ENCODE data around the gene PNPLA1. TPM values are rescaled to one million over a fixed set of nuclear protein-coding genes. Genes with fewer than 3 reads are reported as not detected.

Gene PNPLA1
- total RNA-seq, 1 experiment from 2014 or later = not detected

GRCh38 chr6:36328600-36328999 lies 58.7 kb downstream of the PNPLA1 start:
- ChIA-PET CTCF (interaction anchor here (0.8 kb wide), 1 partner anchor 12 kb away, joined by 4 read pairs; no protein-coding TSS in a partner anchor), POLR2A (no interaction called here)
- Histone ChIP-seq H3K36me3 (ENCODE audit: control insufficient read depth, insufficient read depth, low read length) (no peaks in the 10 kb centered on the region), H3K27me3 (ENCODE audit: control insufficient read depth, insufficient read depth, low read length) (peaks cover 3% of the 10 kb centered on the region; the same call in 1 of the 2 replicates), H3K27ac (ENCODE audit: low read length) (no peak overlapping the region), H3K9me3 (ENCODE audit: control insufficient read depth, insufficient read depth, low read depth, low read length) (no peaks in the 10 kb centered on the region), H3K4me3 (ENCODE audit: low read depth in 2 of 2, low read length in 2 of 2) (no peak overlapping the region), H3K4me1 (ENCODE audit: control insufficient read depth, insufficient read depth, low read length) (no peaks in the 10 kb centered on the region)
- no TSS peak for BruUV-seq (replicated peaks)
- no peak for ATAC-seq
- in situ Hi-C loops (cut with HindIII; ENCODE audit: low pct_unique_long_range_greater_than_20kb, low sequenced_read_pairs) = no loop called here
- TF ChIP-seq TCF7L2 (IDR thresholded peaks at IDR 0.05; ENCODE audit: low read depth, low read length) (no peak), SIN3A (IDR thresholded peaks at IDR 0.05; ENCODE audit: borderline replicate concordance, insufficient read depth, low read depth, low read length) (no peak)
- no peak for DNase-seq (ENCODE audit: low read depth, low spot score)
- intact Hi-C loops (cut with micrococcal nuclease; ENCODE audit: unreplicated experiment) = no loop called here

DNA sequence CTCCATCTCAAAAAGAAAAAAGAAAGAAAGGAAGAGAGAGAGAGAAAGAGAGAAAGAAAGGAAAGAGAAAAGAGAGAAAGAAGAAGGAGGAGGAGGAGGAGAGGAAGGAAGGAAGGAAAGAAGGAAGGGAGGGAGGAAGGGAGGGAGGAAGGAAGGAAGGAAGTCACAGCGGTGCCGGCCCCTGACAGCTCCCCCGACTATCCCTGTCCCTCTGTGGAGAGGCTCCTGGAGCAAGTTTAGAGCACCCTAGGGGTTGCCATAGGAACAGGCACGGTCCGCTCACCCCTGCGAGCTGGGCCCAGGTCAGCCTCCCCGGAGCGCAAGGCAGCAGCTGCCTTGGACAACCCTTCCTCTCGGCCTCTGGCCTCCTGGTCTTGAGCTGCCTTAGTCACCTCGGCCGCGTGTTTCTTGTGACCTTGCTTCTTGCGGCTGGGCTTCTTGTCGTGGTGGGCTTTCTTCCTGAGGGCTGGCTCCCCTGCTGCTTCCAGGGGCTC lies 60.0 kb downstream of the PNPLA1 start:
- no peak for TF ChIP-seq REST (IDR thresholded peaks at IDR 0.05; ENCODE audit: insufficient read depth in 1 of 2, low read depth in 2 of 2, low read length in 1 of 2)
- TF ChIP-seq SIN3A (IDR thresholded peaks at IDR 0.05; ENCODE audit: borderline replicate concordance, insufficient read depth, low read depth, low read length) = no peak
- TF ChIP-seq TCF7L2 (IDR thresholded peaks at IDR 0.05; ENCODE audit: low read depth, low read length) = no peak
- no peak for TF ChIP-seq POLR2AphosphoS5 (IDR thresholded peaks at IDR 0.05; ENCODE audit: low read depth, low read length)
- TF ChIP-seq, protein P1, sequence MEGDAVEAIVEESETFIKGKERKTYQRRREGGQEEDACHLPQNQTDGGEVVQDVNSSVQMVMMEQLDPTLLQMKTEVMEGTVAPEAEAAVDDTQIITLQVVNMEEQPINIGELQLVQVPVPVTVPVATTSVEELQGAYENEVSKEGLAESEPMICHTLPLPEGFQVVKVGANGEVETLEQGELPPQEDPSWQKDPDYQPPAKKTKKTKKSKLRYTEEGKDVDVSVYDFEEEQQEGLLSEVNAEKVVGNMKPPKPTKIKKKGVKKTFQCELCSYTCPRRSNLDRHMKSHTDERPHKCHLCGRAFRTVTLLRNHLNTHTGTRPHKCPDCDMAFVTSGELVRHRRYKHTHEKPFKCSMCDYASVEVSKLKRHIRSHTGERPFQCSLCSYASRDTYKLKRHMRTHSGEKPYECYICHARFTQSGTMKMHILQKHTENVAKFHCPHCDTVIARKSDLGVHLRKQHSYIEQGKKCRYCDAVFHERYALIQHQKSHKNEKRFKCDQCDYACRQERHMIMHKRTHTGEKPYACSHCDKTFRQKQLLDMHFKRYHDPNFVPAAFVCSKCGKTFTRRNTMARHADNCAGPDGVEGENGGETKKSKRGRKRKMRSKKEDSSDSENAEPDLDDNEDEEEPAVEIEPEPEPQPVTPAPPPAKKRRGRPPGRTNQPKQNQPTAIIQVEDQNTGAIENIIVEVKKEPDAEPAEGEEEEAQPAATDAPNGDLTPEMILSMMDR (IDR thresholded peaks at IDR 0.05) = no peak
- Histone ChIP-seq H3K36me3 (ENCODE audit: control insufficient read depth, insufficient read depth, low read length) (no peaks in the 10 kb centered on the region), H3K9me3 (ENCODE audit: control insufficient read depth, insufficient read depth, low read depth, low read length) (no peaks in the 10 kb centered on the region), H3K27me3 (ENCODE audit: control insufficient read depth, insufficient read depth, low read length) (peaks cover 4% of the 10 kb centered on the region), H3K4me3 (ENCODE audit: low read depth in 2 of 2, low read length in 2 of 2) (no peak overlapping the region), H3K4me1 (ENCODE audit: control insufficient read depth, insufficient read depth, low read length) (no peaks in the 10 kb centered on the region; the same call in 1 of the 2 replicates), H3K27ac (ENCODE audit: low read length) (no peak overlapping the region)
- ChIA-PET POLR2A (no interaction called here), CTCF (no interaction called here)
- no peak for DNase-seq (ENCODE audit: low read depth, low spot score)
- intact Hi-C loops (cut with micrococcal nuclease; ENCODE audit: unreplicated experiment) = no loop called here
- ATAC-seq = no peak
- in situ Hi-C loops (cut with HindIII; ENCODE audit: low pct_unique_long_range_greater_than_20kb, low sequenced_read_pairs) = no loop called here
- BruUV-seq (replicated peaks) = no TSS peak

- no peak for ATAC-seq
- no TSS peak for BruUV-seq (replicated peaks)
- Histone ChIP-seq H3K4me1 (ENCODE audit: control insufficient read depth, insufficient read depth, low read length) (peaks cover 3% of the 10 kb centered on the region), H3K4me3 (ENCODE audit: low read depth in 2 of 2, low read length in 2 of 2) (no peak overlapping the region), H3K27me3 (ENCODE audit: control insufficient read depth, insufficient read depth, low read length) (peaks cover 9% of the 10 kb centered on the region), H3K36me3 (ENCODE audit: control insufficient read depth, insufficient read depth, low read length) (no peaks in the 10 kb centered on the region), H3K27ac (ENCODE audit: low read length) (no peak overlapping the region), H3K9me3 (ENCODE audit: control insufficient read depth, insufficient read depth, low read depth, low read length) (no peaks in the 10 kb centered on the region)
- no peak for DNase-seq (ENCODE audit: low read depth, low spot score)
- CTCF ChIA-PET = no interaction called here
- intact Hi-C loops (cut with micrococcal nuclease; ENCODE audit: unreplicated experiment) (no loop called here), in situ Hi-C loops (cut with HindIII; ENCODE audit: low pct_unique_long_range_greater_than_20kb, low sequenced_read_pairs) (no loop called here)
- TF ChIP-seq POLR2AphosphoS5 (IDR thresholded peaks at IDR 0.05; ENCODE audit: low read depth, low read length) (no peak), SIN3A (IDR thresholded peaks at IDR 0.05; ENCODE audit: borderline replicate concordance, insufficient read depth, low read depth, low read length) (no peak), TCF7L2 (IDR thresholded peaks at IDR 0.05; ENCODE audit: low read depth, low read length) (no peak)
- POLR2A ChIA-PET = no interaction called here
Measured at GRCh38 chr6:36330366-36330765, 60.5 kb downstream of the PNPLA1 start.
